Measurements from ENCODE around the gene OR9A4. TPM values are rescaled to one million over a fixed set of nuclear protein-coding genes. Genes with fewer than 3 reads are reported as not detected.

OR9A4 gene
- total RNA-seq, 4 donors from 2014 or later = not detected

DNA sequence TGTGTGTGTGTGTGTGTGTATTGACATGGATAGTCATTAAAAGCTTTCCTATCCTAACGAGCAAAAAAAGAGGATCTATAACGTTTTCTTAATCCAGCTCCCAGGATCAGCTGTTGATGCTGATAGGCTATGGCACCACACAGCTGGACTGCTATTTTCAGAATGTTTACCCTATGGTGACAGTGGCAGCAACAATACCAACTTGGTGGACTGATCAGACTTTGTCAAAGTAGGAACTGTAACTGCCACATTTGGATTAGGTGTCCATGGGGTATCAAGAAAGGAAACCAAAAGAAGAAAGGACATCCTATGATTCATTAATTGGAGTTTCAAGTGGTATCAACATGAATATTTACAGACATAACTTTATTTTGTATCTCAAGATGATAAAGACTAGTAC is 33.3 kb downstream of the OR9A4 start:
- intact Hi-C loops (cut with DNase I; ENCODE audit: low total_unique reads) (no loop called here), in situ Hi-C loops (cut with MboI; ENCODE audit: low sequenced_read_pairs in 4 of 4) (no loop called here)

DNA sequence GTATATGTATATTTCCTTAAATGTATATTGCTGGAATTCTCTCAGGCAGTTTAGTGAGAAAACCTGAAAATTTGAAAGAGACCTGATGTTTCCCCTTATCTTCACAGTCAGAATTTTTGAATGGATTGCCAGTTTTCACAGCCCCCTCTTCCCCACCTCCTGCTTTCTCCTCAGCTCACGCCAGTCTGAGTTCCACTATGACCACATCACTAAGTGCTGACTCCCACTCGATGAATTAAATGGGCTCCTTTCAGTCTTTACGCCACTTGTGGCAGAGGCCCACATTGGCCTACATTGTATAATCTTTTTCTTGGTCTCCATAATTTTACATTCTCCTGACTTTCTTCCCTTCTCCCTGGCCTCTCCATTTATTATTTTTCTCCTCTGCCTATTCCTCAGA is 33.7 kb downstream of the OR9A4 start:
- DNase-seq (no peak), ATAC-seq (no peak)
- Histone ChIP-seq H3K4me3 (no peak overlapping the region), H3K9me3 (no peaks in the 10 kb centered on the region), H3K27ac (no peak overlapping the region), H3K27me3 (no peaks in the 10 kb centered on the region), H3K4me1 (no peaks in the 10 kb centered on the region), H3K36me3 (no peaks in the 10 kb centered on the region)
- TF ChIP-seq, protein P1, sequence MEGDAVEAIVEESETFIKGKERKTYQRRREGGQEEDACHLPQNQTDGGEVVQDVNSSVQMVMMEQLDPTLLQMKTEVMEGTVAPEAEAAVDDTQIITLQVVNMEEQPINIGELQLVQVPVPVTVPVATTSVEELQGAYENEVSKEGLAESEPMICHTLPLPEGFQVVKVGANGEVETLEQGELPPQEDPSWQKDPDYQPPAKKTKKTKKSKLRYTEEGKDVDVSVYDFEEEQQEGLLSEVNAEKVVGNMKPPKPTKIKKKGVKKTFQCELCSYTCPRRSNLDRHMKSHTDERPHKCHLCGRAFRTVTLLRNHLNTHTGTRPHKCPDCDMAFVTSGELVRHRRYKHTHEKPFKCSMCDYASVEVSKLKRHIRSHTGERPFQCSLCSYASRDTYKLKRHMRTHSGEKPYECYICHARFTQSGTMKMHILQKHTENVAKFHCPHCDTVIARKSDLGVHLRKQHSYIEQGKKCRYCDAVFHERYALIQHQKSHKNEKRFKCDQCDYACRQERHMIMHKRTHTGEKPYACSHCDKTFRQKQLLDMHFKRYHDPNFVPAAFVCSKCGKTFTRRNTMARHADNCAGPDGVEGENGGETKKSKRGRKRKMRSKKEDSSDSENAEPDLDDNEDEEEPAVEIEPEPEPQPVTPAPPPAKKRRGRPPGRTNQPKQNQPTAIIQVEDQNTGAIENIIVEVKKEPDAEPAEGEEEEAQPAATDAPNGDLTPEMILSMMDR (IDR thresholded peaks at IDR 0.05 in 4 of 5, conservative IDR thresholded peaks at IDR 0.05 in 1 of 5) = no peak
- no peak for TF ChIP-seq POLR2A (IDR thresholded peaks at IDR 0.05)
- in situ Hi-C loops (cut with MboI; ENCODE audit: low sequenced_read_pairs in 4 of 4) = no loop called here
- intact Hi-C loops (cut with DNase I; ENCODE audit: low total_unique reads) = no loop called here

More for the DNA sequence above, 33.3 kb downstream of the OR9A4 start:
- no peaks in the 10 kb centered on the region for H3K27me3 ChIP-seq
- no peaks in the 10 kb centered on the region for H3K4me1 ChIP-seq
- DNase-seq (no peak), ATAC-seq (no peak)
- no peak overlapping the region for H3K4me3 ChIP-seq
- H3K9me3 ChIP-seq = no peaks in the 10 kb centered on the region
- no peaks in the 10 kb centered on the region for H3K36me3 ChIP-seq
- TF ChIP-seq POLR2A (IDR thresholded peaks at IDR 0.05) = no peak
- TF ChIP-seq, protein P1 (IDR thresholded peaks at IDR 0.05 in 4 of 5, conservative IDR thresholded peaks at IDR 0.05 in 1 of 5) = no peak
- no peak overlapping the region for H3K27ac ChIP-seq

DNA sequence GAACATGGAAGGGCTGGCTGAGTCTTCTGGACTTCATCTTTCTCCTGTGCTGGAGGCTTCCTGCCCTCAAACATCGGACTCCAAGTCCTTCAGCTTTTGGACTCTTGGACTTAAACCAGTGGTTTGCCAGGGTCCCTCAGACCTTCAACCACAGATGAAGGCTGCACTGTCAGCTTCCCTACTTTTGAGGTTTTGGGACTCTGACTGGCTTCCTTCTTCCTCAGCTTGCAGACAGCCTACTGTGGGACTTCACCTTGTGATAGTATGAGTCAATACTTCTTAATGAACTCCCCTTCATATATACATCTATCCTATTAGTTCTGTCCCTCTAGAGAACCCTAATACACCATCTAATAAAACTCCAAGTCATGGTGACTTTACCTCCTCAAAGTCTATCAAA is 34.6 kb downstream of the OR9A4 start:
- intact Hi-C loops (cut with DNase I; ENCODE audit: low total_unique reads) = no loop called here
- TF ChIP-seq POLR2A (IDR thresholded peaks at IDR 0.05) = no peak
- TF ChIP-seq, protein P1 (IDR thresholded peaks at IDR 0.05 in 4 of 5, conservative IDR thresholded peaks at IDR 0.05 in 1 of 5) = no peak
- no peaks in the 10 kb centered on the region for H3K27me3 ChIP-seq
- H3K36me3 ChIP-seq = no peaks in the 10 kb centered on the region
- no peaks in the 10 kb centered on the region for H3K4me1 ChIP-seq
- no peak for DNase-seq
- in situ Hi-C loops (cut with MboI; ENCODE audit: low sequenced_read_pairs in 4 of 4) = no loop called here
- ATAC-seq = no peak
- H3K9me3 ChIP-seq = no peaks in the 10 kb centered on the region
- no peak overlapping the region for H3K27ac ChIP-seq
- H3K4me3 ChIP-seq = no peak overlapping the region

DNA sequence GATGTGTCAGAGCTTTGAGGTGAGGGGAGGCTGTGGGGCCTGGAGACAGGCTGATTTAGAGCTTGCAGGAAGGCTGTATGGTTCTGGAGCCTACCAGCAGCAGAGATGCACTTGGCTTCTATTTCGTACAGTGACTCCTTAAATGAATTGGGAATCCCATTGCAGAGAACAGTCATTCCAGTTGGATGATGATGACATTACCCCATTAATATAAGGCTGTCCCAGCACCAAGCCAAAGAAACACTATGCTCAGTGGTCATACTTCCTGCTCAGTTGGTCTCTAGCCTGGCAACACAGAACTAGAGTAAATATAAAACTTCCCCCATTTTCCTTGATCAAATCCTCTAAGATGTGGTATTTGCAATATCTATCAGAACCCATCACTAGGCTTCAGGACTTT is 36.3 kb downstream of the OR9A4 start:
- Histone ChIP-seq H3K27ac (no peak overlapping the region), H3K27me3 (no peaks in the 10 kb centered on the region), H3K9me3 (no peaks in the 10 kb centered on the region), H3K4me1 (no peaks in the 10 kb centered on the region), H3K36me3 (no peaks in the 10 kb centered on the region), H3K4me3 (no peak overlapping the region)
- DNase-seq (no peak), ATAC-seq (no peak)
- no peak for TF ChIP-seq POLR2A (IDR thresholded peaks at IDR 0.05)
- TF ChIP-seq, protein P1 (IDR thresholded peaks at IDR 0.05 in 4 of 5, conservative IDR thresholded peaks at IDR 0.05 in 1 of 5) = no peak
- intact Hi-C loops (cut with DNase I; ENCODE audit: low total_unique reads) (no loop called here), in situ Hi-C loops (cut with MboI; ENCODE audit: low sequenced_read_pairs in 4 of 4) (no loop called here)

DNA sequence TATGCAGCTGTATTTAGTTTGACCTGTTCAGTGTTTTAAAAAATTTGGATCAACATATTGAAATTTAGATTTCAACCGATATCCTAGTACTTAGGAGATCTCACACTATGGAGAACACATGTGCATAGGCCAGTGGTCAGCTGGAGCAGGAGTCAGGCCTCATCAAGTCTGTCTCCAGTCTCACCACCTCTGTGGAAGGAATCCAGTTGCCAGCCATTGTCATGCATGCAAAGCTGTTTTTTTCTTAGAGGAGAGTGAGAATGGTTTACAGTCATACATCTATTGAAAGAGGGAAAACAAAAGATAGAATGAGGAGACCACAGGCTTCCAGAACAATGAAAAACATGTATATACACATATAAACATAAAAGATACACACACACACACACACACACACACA is 38.1 kb downstream of the OR9A4 start:
- Histone ChIP-seq H3K36me3 (no peaks in the 10 kb centered on the region), H3K9me3 (no peaks in the 10 kb centered on the region), H3K4me3 (no peak overlapping the region), H3K27me3 (no peaks in the 10 kb centered on the region), H3K4me1 (no peaks in the 10 kb centered on the region), H3K27ac (no peak overlapping the region)
- no peak for DNase-seq
- intact Hi-C loops (cut with DNase I; ENCODE audit: low total_unique reads) = no loop called here
- ATAC-seq = no peak
- in situ Hi-C loops (cut with MboI; ENCODE audit: low sequenced_read_pairs in 4 of 4) = no loop called here
- TF ChIP-seq POLR2A (IDR thresholded peaks at IDR 0.05) = no peak
- TF ChIP-seq, protein P1 (IDR thresholded peaks at IDR 0.05 in 4 of 5, conservative IDR thresholded peaks at IDR 0.05 in 1 of 5) = no peak

Measured in gastrocnemius medialis (tissue), 4 donors.